ENCODE data around the gene COL4A6.

Gene COL4A6

DNA sequence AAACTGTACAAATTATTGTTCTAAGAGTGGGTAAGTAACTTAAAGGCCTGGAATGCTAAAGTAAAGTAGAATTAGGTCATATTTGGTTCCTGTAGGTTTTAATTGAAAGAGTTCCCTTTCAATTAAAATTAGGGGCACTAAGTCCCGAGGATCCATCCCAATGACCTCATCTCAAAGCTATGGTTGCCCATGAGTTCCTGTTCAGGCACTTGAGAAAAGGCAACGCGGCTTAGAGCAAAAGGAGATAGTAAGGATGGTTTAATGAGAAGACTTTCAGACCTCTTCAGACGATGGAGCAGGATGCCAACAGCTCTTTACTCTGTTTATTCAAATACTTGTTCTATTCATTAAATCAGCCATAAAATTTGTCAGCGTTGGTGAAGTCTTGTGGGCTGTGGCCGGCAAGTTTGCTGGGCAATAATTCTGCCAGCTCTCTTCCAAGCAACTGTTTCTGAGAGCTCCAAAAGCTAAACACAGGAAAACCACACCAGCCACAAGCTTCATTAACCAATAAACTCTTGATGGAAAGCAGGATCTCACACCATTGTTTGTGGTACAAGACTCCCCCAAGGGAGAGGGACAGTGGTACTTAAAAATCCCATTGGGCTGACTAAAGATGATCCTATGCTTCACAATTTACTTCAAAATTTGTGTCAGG lies 167.4 kb downstream of the COL4A6 start:
- no peak for DNase-seq

DNA sequence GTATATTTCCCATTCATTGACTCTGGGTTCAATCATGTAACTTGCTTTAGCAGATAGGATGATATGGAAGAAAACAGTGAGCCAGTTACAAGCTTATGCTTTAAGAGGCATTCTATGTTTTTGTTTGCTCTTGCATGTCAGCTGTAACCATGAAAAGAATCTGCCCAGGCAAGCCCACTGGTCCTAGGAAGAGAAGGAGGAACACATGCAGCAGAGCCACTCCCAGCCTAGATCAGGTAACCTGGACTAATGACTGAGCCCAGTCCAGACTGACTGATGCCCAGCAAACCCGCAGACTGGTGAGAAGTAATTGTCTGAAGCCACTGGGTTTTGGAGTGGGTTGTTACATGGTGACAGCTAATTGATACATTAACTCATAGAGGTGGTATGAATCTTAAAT lies 167.9 kb downstream of the COL4A6 start:
- DNase-seq, result no peak

- DNase-seq, result no peak
Observed at GRCh38 chrX:108268434-108269080, 169.7 kb downstream of the COL4A6 start.

DNA sequence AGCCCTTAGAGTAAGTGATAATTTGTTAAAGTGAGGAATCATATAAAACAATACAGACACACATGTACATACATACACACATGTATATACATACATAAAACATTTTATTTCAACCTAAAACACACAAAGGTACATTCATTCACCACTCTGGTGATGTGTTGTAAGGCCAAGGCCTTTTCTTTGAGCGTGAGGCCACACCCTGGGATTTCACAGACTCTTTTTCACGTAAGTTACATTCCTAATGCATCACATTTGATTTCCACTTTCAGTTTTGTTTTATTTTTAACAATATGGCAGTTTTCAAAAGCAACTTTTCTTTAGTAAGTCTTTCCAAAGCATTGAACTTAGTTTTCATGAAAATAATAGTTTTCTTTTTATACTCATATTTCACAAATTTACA lies 170.7 kb downstream of the COL4A6 start:
- DNase-seq, result no peak

- DNase-seq, result no peak
Observed at GRCh38 chrX:108264376-108264775, 173.8 kb downstream of the COL4A6 start.

- DNase-seq, result no peak
Observed at GRCh38 chrX:108261549-108262203, 176.5 kb downstream of the COL4A6 start.

GRCh38 chrX:108257556-108257955 lies 180.7 kb downstream of the COL4A6 start:
- DNase-seq, result no peak

GRCh38 chrX:108254636-108255035 lies 183.6 kb downstream of the COL4A6 start:
- DNase-seq, result no peak

- no peak for DNase-seq
Observed at GRCh38 chrX:108250654-108251579, 187.3 kb downstream of the COL4A6 start.

DNA sequence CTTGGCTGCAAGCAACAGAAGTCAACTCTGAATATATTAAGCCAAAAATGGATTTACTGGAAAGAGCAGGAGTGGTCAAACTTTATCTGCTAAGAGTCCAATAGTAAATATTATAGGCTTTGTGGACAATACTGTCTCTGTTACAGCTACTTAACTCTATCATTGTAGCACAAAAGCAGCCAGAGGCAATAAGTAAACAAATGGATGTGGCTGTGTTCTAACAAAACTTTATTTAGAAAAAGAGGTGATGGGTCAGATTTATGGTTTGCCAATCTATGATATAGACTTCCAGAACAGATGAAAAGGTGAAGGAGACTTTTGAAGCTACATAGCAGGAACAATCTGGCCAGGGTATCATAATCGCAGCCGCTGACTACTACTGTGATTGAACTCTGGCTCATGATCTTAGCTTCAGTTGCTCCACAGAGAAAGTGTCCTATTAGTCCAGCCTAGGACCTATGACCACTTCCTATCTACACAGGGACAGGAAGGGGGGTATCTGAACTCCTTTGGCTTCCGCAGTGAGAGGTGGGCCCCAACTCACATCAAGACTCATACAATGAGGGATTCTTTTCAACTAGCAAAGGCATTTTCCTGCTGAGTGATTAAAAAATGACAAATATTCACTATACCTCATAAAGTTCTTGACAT lies 191.8 kb downstream of the COL4A6 start:
- no peak for DNase-seq

DNA sequence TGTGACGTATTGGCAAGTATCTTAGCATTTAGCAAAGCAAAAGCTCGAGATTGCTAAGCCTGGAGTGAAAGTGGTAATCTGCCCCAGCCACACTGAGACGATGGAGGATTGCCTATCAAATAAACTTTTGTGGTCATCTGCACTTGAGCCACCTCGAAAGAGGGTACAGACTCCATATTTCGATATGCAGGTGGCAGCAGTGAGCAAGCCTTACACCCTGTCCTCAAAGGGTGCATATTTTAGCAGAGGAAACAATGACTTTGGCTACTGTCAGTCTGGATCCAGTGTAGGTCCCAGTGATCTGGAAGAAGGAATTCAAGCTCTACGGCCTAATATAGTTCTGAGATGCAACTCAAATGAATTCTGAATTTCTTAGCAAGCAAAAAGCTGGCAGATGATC lies 192.8 kb downstream of the COL4A6 start:
- no peak for DNase-seq

DNA sequence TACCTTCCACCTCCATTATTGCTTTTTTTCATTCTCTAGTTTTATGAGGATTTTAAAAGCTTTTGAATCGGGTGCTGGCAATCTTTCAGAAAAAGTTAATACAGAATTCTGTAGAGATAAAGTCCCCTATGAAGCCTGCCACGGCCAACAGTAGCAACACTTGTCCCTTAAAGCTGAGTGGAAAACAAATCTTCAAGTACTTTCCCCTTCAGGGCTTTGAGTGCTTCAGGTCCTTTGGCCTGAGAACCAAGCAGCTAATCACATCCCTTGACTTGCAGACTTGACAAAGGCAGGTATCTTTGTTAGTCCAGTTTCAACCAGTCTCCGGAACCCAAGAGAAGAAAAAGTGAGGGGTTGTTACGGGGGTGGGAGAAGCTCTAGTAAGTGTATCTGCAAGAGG lies 202.2 kb downstream of the COL4A6 start:
- no peak for DNase-seq

DNA sequence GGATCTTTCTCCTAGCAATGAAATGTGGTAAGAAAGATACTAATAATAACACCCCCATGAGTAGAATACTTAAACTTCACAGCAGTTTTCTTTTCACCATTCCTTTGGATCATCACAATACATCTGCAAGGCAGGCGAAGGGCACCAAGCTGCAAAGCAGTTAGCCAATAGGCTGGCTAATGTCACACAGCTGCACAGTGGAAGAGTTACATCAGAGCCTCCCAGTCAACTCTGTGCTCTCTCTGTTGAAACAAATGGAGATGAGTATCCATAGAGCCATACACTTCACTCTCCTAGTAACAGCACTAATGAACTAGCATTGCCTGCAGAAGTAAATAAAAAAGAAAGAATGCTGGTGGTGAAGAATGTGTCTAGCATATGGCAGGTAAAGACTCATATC lies 207.6 kb downstream of the COL4A6 start:
- DNase-seq, result no peak

GRCh38 chrX:108224727-108225621 lies 213.2 kb downstream of the COL4A6 start:
- DNase-seq, result no peak

GRCh38 chrX:108224218-108224617 lies 214.0 kb downstream of the COL4A6 start:
- DNase-seq, result no peak

- DNase-seq, result no peak
Observed at GRCh38 chrX:108223585-108223984, 214.6 kb downstream of the COL4A6 start.

- DNase-seq, result no peak
Observed at GRCh38 chrX:108221301-108221864, 216.8 kb downstream of the COL4A6 start.

- DNase-seq, result no peak
Observed at GRCh38 chrX:108219949-108220601, 218.1 kb downstream of the COL4A6 start.

- DNase-seq, result peak; percentile 43
Observed at GRCh38 chrX:108217876-108218275, 220.3 kb downstream of the COL4A6 start.

DNA sequence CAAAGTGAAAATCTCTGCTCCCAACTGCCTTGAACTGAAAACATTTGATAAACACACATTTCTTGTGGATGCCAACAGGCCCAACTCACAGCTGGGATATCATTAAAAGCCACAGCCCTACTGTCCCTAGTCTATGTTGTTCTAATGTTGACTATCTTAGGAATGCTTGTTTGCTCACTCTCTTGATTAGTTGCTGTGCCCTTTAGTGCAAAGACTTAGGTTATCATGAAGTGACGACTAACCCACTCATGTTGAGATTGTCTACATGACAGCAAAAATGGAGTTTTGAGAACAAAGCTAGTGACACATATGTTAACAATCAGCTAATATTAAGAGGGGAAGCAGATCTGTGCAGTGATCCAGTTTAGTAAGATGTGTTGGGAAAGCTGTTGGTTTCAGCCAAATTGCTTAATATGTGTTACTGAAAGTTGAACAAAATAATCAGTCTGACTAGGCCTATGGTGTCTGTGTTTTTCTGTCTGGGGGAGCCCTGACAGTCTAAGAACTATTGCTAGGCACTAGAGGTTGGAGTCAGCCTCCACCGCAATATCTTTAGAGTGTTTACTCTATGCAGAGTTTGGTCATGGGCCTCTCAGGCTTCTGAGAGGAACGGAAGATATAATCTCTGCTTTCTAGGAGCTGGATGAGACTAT lies 221.2 kb downstream of the COL4A6 start:
- DNase-seq, result no peak
